ENCODE results near the gene PHLDB1. TPM values are rescaled to one million over a fixed set of nuclear protein-coding genes. Genes with fewer than 3 reads are reported as not detected.

The PHLDB1 gene
- total RNA-seq, 1 donor from 2014 or later = 179 TPM

DNA sequence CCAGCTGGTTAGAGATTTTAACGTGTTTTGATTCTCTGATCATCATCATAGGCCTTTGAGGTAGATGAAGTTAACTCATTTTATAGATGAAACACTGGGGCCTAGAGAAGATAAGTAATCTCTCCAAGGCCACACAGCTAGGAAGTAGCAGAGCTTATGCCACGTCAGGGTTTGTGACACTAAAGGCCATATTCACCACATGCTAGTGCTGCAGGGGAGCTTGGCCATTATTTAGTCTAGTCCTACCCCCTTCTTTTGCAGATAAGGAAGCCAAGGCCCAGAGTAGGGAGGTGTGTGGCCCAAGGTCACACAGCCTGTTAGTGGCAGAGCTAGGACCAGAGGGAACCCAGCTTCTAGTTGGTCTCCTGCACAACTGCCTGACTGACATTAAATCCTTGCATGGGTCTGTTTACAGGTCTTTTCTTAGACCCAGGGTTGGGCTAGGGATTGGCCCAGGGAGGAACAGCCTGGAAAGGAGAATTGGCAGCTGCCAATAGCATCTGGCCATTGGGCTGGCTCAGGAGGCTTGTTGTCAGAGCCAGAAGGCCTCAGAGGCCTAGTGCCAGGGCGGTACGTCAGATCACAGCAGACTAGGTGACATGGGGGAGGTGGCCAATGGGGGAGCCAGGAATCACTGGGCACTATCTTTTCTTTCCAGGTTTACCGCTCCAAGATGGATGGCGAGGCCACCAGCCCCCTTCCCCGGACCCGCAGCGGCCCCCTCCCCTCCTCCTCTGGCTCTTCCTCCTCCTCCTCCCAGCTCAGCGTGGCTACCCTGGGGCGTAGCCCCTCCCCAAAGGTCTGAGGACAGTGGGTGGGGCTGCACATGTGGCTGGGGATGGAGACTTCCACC is 36.0 kb downstream of the PHLDB1 start:
- H3K4me3 ChIP-seq (ENCODE audit: insufficient read depth, low read depth, low read length) = no peak overlapping the region
- no peak overlapping the region for H3K27ac Mint-ChIP-seq (ENCODE audit: unreplicated experiment)
- no peak for FAIRE-seq
- H3K4me1 ChIP-seq (ENCODE audit: insufficient read depth, low read length) = no peaks in the 10 kb centered on the region
- no peaks in the 10 kb centered on the region for H3K27me3 Mint-ChIP-seq (ENCODE audit: low read depth, unreplicated experiment)
- TF ChIP-seq, protein P1, sequence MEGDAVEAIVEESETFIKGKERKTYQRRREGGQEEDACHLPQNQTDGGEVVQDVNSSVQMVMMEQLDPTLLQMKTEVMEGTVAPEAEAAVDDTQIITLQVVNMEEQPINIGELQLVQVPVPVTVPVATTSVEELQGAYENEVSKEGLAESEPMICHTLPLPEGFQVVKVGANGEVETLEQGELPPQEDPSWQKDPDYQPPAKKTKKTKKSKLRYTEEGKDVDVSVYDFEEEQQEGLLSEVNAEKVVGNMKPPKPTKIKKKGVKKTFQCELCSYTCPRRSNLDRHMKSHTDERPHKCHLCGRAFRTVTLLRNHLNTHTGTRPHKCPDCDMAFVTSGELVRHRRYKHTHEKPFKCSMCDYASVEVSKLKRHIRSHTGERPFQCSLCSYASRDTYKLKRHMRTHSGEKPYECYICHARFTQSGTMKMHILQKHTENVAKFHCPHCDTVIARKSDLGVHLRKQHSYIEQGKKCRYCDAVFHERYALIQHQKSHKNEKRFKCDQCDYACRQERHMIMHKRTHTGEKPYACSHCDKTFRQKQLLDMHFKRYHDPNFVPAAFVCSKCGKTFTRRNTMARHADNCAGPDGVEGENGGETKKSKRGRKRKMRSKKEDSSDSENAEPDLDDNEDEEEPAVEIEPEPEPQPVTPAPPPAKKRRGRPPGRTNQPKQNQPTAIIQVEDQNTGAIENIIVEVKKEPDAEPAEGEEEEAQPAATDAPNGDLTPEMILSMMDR (IDR thresholded peaks at IDR 0.05; ENCODE audit: insufficient read depth, low read depth, low read length) = no peak
- TF ChIP-seq EZH2 (IDR thresholded peaks at IDR 0.05; ENCODE audit: insufficient read depth, low read length) = no peak
- H4K20me1 ChIP-seq (ENCODE audit: insufficient read depth, low read length) = peaks cover 93% of the 10 kb centered on the region
- H3K27me3 ChIP-seq (ENCODE audit: insufficient read depth, low read length) = no peaks in the 10 kb centered on the region
- H3K9ac ChIP-seq (ENCODE audit: low read length) = no peak overlapping the region
- H2AFZ ChIP-seq (ENCODE audit: low read depth, low read length) = no peak overlapping the region
- H3K9me3 ChIP-seq (ENCODE audit: insufficient read depth, low read depth, low read length) = no peaks in the 10 kb centered on the region
- no peaks in the 10 kb centered on the region for H3K9me3 Mint-ChIP-seq (ENCODE audit: unreplicated experiment)
- peaks cover 6% of the 10 kb centered on the region for H3K4me1 Mint-ChIP-seq (ENCODE audit: low read depth, unreplicated experiment)
- H3K4me2 ChIP-seq (ENCODE audit: low read length) = no peak overlapping the region
- peaks cover 58% of the 10 kb centered on the region for H3K36me3 ChIP-seq (ENCODE audit: insufficient read depth, low read length)
- H3K4me3 Mint-ChIP-seq (ENCODE audit: unreplicated experiment) = no peak overlapping the region
- no peak for DNase-seq (ENCODE audit: low read depth)
- H3K27ac ChIP-seq (ENCODE audit: low read depth, low read length) = no peak overlapping the region
- H3K79me2 ChIP-seq (ENCODE audit: insufficient read depth, low read length) = peaks cover 68% of the 10 kb centered on the region
- peaks cover 37% of the 10 kb centered on the region for H3K36me3 Mint-ChIP-seq (ENCODE audit: low read depth, unreplicated experiment)

DNA sequence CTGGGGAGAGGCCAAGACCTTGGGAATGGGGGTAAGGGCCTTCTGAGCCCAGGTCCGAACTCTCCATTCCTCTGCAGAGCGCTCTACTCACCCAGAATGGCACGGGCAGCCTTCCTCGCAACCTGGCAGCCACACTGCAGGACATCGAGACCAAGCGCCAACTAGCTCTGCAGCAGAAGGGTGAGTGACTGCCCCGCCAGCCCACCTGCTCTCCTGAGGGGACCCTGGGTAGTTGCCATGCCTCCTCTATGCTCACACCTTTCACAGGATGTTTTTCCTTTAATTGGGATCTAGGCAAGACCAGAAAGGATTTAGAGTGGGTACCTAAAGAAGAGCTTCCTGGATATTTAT is 36.6 kb downstream of the PHLDB1 start:
- H3K36me3 ChIP-seq (ENCODE audit: insufficient read depth, low read length) = peaks cover 59% of the 10 kb centered on the region
- FAIRE-seq = no peak
- H3K27ac Mint-ChIP-seq (ENCODE audit: unreplicated experiment) = no peak overlapping the region

More for the DNA sequence above, 36.6 kb downstream of the PHLDB1 start:
- Histone ChIP-seq H3K27me3 (ENCODE audit: insufficient read depth, low read length) (no peaks in the 10 kb centered on the region), H2AFZ (ENCODE audit: low read depth, low read length) (no peak overlapping the region), H3K4me1 (ENCODE audit: insufficient read depth, low read length) (no peaks in the 10 kb centered on the region), H3K4me3 (ENCODE audit: insufficient read depth, low read depth, low read length) (no peak overlapping the region), H4K20me1 (ENCODE audit: insufficient read depth, low read length) (peaks cover 93% of the 10 kb centered on the region), H3K9ac (ENCODE audit: low read length) (no peak overlapping the region), H3K79me2 (ENCODE audit: insufficient read depth, low read length) (peaks cover 66% of the 10 kb centered on the region), H3K4me2 (ENCODE audit: low read length) (no peak overlapping the region), H3K9me3 (ENCODE audit: insufficient read depth, low read depth, low read length) (no peaks in the 10 kb centered on the region), H3K27ac (ENCODE audit: low read depth, low read length) (no peak overlapping the region)
- TF ChIP-seq, protein P1 (IDR thresholded peaks at IDR 0.05; ENCODE audit: insufficient read depth, low read depth, low read length) = no peak
- no peak for TF ChIP-seq EZH2 (IDR thresholded peaks at IDR 0.05; ENCODE audit: insufficient read depth, low read length)
- Mint-ChIP-seq H3K27me3 (ENCODE audit: low read depth, unreplicated experiment) (no peaks in the 10 kb centered on the region), H3K9me3 (ENCODE audit: unreplicated experiment) (no peaks in the 10 kb centered on the region), H3K36me3 (ENCODE audit: low read depth, unreplicated experiment) (peaks cover 39% of the 10 kb centered on the region), H3K4me3 (ENCODE audit: unreplicated experiment) (no peak overlapping the region), H3K4me1 (ENCODE audit: low read depth, unreplicated experiment) (peaks cover 7% of the 10 kb centered on the region)
- no peak for DNase-seq (ENCODE audit: low read depth)

Data from astrocyte (in vitro differentiated cells and primary cell).